Body of pancreas (tissue), 4 donors: ENCODE results near the gene HENMT1. TPM values are rescaled to one million over a fixed set of nuclear protein-coding genes. Genes with fewer than 3 reads are reported as not detected.

Experiments
- ATAC-seq: fragments of 150-250 bp; one replicate; pipeline ENCODE4 v1.9.1; 2016
- DNase-seq, 4 donors: peaks; one replicate each; pipeline ENCODE4 v3.0.0-alpha.2; 2019
- H3K27ac ChIP-seq, 4 donors: fragments of 200-600 bp; sonication (generic); 1 replicate in 3 of 4; 2 replicates in 1 of 4; pipeline versions ENCODE4 v1.5.1 to v1.6.1; 2016 to 2019; ENCODE audit warnings: mild to moderate bottlenecking in 1 of 4, mixed read lengths in 1 of 4, moderate library complexity in 1 of 4
- H3K27me3 ChIP-seq, 2 donors: fragments of 200-600 bp; sonication (generic); one replicate each; pipeline ENCODE4 v1.6.0; 2016; ENCODE audit warnings: mild to moderate bottlenecking in 1 of 2
- H3K36me3 ChIP-seq, 2 donors: fragments of 200-600 bp; sonication (generic); replicated peaks in 1 of 2; 2 replicates each; pipeline ENCODE4 v1.5.1; 2016; ENCODE audit warnings: low read depth in 2 of 2; ENCODE audit not compliant: insufficient read depth in 1 of 2
- H3K4me1 ChIP-seq: fragments of 200-600 bp; sonication (generic); one replicate; pipeline ENCODE4 v1.6.0; 2016
- H3K4me3 ChIP-seq, 2 donors: fragments of 200-600 bp; sonication (generic); 1 replicate in 1 of 2; 2 replicates in 1 of 2; pipeline ENCODE4 v1.5.1; 2016 to 2019
- H3K9me3 ChIP-seq, 3 donors: fragments of 200-600 bp; sonication (generic); 1 replicate in 2 of 3; 2 replicates in 1 of 3; pipeline ENCODE4 v1.5.1; 2016
- POLR2A ChIP-seq, 3 donors: fragments of 450-650 bp; IDR thresholded peaks; one replicate each; pipeline ENCODE4 v1.6.1; 2016; ENCODE audit warnings: antibody characterized with exemption in 3 of 3, mild to moderate bottlenecking in 2 of 3
- WGBS, 2 donors: methylation state at CpG; one replicate each; pipeline ENCODE4 v1.1.5; 2017; 5-methylcytosine and 5-hydroxymethylcytosine counted together
- intact Hi-C: fragments of 100-400 bp; cut with DNase I; formaldehyde crosslinking; loops from one replicate; pipeline ENCODE4 v1.15.1; 2023
- total RNA-seq, 2 donors: library from RNA; depleted of rRNA; stranded (reverse); fragments of >200 nt; gene quantifications; one replicate each; pipeline ENCODE4 v1.1.0, GENCODE V29; 2016
- TF ChIP-seq, protein P1 (sequence below), 7 experiments: fragments of 450-650 bp in 4 of 7; fragments of 200-600 bp in 3 of 7; sonication (generic) in 3 of 7; IDR thresholded peaks; one replicate each; pipeline ENCODE4 v1.5.1; 2016 to 2019; ENCODE audit warnings: antibody characterized with exemption in 7 of 7

HENMT1 gene
- 1 to 10 TPM; 1.3 to 1.6 TPM for total RNA-seq

GRCh38 chr1:108661030-108661609, at the start of gene HENMT1:
HENMT1 (minus strand) TSS chr1:108661093; CDS start chr1:108659884, 1,209 bp downstream.
- ATAC-seq (peak; percentile 73), DNase-seq (peak; percentile 29 to 51 (median 50))
- H3K27me3 ChIP-seq, result peaks cover 0 to 6% of the 10 kb centered on the region in 2 donors
- H3K4me3 ChIP-seq, result peak within 1 kb of the TSS; percentile 13 to 33
- no peaks in the 10 kb centered on the region for H3K9me3 ChIP-seq
- intact Hi-C loops, result no loop called here
- TF ChIP-seq, protein P1, sequence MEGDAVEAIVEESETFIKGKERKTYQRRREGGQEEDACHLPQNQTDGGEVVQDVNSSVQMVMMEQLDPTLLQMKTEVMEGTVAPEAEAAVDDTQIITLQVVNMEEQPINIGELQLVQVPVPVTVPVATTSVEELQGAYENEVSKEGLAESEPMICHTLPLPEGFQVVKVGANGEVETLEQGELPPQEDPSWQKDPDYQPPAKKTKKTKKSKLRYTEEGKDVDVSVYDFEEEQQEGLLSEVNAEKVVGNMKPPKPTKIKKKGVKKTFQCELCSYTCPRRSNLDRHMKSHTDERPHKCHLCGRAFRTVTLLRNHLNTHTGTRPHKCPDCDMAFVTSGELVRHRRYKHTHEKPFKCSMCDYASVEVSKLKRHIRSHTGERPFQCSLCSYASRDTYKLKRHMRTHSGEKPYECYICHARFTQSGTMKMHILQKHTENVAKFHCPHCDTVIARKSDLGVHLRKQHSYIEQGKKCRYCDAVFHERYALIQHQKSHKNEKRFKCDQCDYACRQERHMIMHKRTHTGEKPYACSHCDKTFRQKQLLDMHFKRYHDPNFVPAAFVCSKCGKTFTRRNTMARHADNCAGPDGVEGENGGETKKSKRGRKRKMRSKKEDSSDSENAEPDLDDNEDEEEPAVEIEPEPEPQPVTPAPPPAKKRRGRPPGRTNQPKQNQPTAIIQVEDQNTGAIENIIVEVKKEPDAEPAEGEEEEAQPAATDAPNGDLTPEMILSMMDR (IDR thresholded peaks at IDR 0.05), result no peak
- peak in 2 of 3 donors; percentile 26 to 36 for TF ChIP-seq POLR2A (IDR thresholded peaks at IDR 0.05)
- peaks cover 8% of the 10 kb centered on the region for H3K4me1 ChIP-seq
- peak within 1 kb of the TSS in 3 of 4 donors; percentile 53 to 86 (median 79) for H3K27ac ChIP-seq
- H3K36me3 ChIP-seq, result no peaks in the 10 kb centered on the region
- 3 to 7% methylated on average over 24 to 68 of the region's 81 CpGs for WGBS, 2 donors

DNA sequence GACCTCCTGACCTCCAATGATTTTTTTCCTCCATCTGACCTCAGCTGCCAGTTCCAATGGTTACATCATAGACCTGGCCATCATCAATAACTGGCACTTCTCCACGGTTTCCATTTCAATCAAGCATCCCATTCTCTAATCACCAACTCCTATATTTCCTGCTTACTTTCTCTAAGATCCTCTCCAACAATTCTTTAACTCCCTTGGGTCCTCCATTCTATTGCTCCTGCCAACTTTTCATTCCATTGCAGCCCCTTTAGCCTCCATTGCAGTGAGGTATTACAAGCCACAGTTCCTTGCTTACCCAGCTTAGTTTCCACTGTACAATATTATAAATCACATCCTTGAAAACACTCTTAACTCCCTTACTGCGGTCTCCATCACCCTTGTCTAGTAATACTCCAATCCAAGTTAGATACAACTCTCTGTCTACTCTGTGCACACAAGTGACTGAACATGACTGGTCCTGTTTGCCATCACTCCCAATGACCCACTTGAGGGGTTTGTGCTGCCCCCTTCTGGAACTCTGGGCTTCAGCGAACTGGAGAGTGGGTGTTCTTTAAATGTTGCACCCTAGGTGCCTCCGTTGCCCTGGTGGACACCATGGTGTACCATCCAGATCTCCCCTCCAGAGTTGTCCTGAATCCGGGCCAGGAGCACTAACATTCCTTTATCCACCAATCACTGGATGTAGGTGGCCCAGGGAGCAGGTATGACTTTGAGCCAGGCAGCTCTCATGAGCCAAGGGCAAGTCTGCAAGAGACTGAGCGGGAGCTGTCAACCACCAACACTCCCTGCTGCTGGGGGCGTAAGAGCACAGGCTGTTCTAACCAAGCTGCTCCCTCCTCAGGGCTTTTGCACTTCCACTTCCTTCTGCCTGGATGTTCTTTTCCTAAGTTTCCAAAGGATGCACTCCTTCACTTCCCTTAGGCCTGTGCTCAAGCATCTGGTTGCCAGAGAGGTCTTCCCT, 48.1 kb upstream of the HENMT1 start:
- Histone ChIP-seq H3K9me3 (no peaks in the 10 kb centered on the region), H3K27me3 (no peaks in the 10 kb centered on the region), H3K4me1 (no peaks in the 10 kb centered on the region), H3K36me3 (no peaks in the 10 kb centered on the region), H3K4me3 (no peak overlapping the region), H3K27ac (no peak overlapping the region)
- DNase-seq, result peak in 1 of 4 donors; percentile 19
- intact Hi-C loops, result no loop called here
- TF ChIP-seq, protein P1 (IDR thresholded peaks at IDR 0.05), result peak in 2 of 7 experiments; percentile 13 to 18
- no peak for TF ChIP-seq POLR2A (IDR thresholded peaks at IDR 0.05)
- 58 to 69% methylated on average over 7 of the region's 7 CpGs for WGBS, 2 donors
- no peak for ATAC-seq

DNA sequence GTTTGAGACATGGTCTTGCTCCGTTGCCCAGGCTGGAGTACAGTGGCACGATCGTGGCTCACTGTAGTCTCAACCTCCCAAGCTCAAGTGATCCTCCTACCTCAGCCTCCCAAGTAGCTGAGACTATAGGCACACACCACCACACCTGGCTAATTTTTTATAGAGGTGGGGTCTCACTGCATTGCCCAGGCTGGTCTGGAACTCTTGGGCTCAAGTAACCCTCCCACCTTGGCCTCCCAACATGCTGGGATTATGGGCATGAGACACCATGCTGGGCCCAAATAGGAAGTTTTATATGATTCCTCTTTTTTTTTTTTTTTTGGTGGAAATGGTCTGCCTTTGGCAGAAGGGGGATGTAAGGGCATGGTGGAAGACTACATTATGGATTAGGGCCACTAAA, 45.8 kb upstream of the HENMT1 start:
- no peak for ATAC-seq
- H3K4me3 ChIP-seq, result no peak overlapping the region
- WGBS, 2 donors, result 86 to 87% methylated on average over 3 of the region's 3 CpGs
- intact Hi-C loops, result no loop called here
- TF ChIP-seq, protein P1 (IDR thresholded peaks at IDR 0.05), result no peak
- no peak for TF ChIP-seq POLR2A (IDR thresholded peaks at IDR 0.05)
- H3K36me3 ChIP-seq, result no peaks in the 10 kb centered on the region
- H3K27ac ChIP-seq, result no peak overlapping the region
- no peaks in the 10 kb centered on the region for H3K9me3 ChIP-seq
- no peaks in the 10 kb centered on the region for H3K4me1 ChIP-seq
- DNase-seq, result no peak
- H3K27me3 ChIP-seq, result no peaks in the 10 kb centered on the region

- ATAC-seq, result no peak
- DNase-seq, result no peak
- Histone ChIP-seq H3K36me3 (peaks cover 4 to 11% of the 10 kb centered on the region in 2 donors), H3K27ac (no peak overlapping the region), H3K27me3 (no peaks in the 10 kb centered on the region), H3K4me1 (no peaks in the 10 kb centered on the region), H3K9me3 (no peaks in the 10 kb centered on the region), H3K4me3 (no peak overlapping the region)
- intact Hi-C loops, result no loop called here
- TF ChIP-seq, protein P1 (IDR thresholded peaks at IDR 0.05), result no peak
- no peak for TF ChIP-seq POLR2A (IDR thresholded peaks at IDR 0.05)
- WGBS, 2 donors, result 50 to 67% methylated on average over 2 of the region's 2 CpGs
Measured at GRCh38 chr1:108704496-108704895, 43.6 kb upstream of the HENMT1 start.
